Measurements from ENCODE around the gene UBASH3B. TPM values are rescaled to one million over a fixed set of nuclear protein-coding genes. Genes with fewer than 3 reads are reported as not detected.
A peak's percentile ranks its signal among the peaks of the same experiment; 100 is the strongest.

UBASH3B gene
- total RNA-seq, 1 donor from 2014 or later, result 8.5 TPM

DNA sequence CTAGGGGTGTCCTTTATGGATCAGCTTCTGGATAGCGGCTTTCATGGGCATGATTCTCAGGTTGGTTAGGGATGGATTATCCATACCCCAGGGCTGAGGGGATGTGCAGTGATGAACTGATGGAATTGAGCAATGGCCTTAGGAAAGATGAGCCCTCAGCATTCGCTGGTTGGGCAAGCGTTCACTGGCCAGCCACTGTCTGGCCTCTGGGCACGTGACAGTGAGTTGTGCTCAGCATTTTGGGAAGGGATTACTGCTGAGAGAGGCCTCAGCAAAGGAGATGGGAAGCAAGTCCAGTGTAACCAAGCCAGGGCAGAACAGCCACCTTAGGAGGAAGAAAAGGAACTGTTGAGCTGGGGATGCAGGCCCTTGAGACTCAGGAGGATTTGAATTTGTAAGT is 17.4 kb downstream of the UBASH3B start:
- H3K36me3 ChIP-seq, result no peaks in the 10 kb centered on the region
- H3K4me3 ChIP-seq, result no peak overlapping the region
- no peaks in the 10 kb centered on the region for H3K4me1 ChIP-seq
- H3K9me3 ChIP-seq, result no peaks in the 10 kb centered on the region
- peak in 1 of 2 donors; percentile 70 for DNase-seq (ENCODE audit: low spot score in 2 of 2)
- intact Hi-C loops (cut with DNase I), result no loop called here
- H3K27me3 ChIP-seq, result no peaks in the 10 kb centered on the region
- TF ChIP-seq, protein P1, sequence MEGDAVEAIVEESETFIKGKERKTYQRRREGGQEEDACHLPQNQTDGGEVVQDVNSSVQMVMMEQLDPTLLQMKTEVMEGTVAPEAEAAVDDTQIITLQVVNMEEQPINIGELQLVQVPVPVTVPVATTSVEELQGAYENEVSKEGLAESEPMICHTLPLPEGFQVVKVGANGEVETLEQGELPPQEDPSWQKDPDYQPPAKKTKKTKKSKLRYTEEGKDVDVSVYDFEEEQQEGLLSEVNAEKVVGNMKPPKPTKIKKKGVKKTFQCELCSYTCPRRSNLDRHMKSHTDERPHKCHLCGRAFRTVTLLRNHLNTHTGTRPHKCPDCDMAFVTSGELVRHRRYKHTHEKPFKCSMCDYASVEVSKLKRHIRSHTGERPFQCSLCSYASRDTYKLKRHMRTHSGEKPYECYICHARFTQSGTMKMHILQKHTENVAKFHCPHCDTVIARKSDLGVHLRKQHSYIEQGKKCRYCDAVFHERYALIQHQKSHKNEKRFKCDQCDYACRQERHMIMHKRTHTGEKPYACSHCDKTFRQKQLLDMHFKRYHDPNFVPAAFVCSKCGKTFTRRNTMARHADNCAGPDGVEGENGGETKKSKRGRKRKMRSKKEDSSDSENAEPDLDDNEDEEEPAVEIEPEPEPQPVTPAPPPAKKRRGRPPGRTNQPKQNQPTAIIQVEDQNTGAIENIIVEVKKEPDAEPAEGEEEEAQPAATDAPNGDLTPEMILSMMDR (IDR thresholded peaks at IDR 0.05), result no peak
- no peak overlapping the region for H3K27ac ChIP-seq

DNA sequence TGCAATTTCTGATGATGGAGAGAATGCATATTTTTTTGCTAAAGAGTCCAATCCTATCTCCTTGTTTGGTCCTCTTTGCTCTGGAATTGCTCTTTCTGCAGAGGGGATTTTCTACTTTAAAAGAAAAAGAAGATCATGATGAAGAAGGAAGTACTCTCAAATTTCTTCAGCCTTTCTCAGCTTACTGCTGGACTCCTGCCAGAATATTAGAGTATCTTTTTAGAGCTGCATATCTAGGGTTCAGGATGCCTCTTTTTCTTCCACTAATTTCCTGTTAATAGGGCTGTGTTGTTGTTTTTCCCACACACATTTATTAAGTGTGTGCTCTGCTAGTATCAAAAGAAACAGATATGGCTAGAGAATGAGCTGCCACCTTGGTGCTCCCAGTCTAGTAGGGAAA is 18.2 kb downstream of the UBASH3B start:
- intact Hi-C loops (cut with DNase I), result no loop called here
- no peak for DNase-seq (ENCODE audit: low spot score in 2 of 2)
- Histone ChIP-seq H3K36me3 (no peaks in the 10 kb centered on the region), H3K4me1 (no peaks in the 10 kb centered on the region), H3K27me3 (no peaks in the 10 kb centered on the region), H3K27ac (no peak overlapping the region), H3K4me3 (no peak overlapping the region), H3K9me3 (no peaks in the 10 kb centered on the region)
- TF ChIP-seq, protein P1 (IDR thresholded peaks at IDR 0.05), result no peak

DNA sequence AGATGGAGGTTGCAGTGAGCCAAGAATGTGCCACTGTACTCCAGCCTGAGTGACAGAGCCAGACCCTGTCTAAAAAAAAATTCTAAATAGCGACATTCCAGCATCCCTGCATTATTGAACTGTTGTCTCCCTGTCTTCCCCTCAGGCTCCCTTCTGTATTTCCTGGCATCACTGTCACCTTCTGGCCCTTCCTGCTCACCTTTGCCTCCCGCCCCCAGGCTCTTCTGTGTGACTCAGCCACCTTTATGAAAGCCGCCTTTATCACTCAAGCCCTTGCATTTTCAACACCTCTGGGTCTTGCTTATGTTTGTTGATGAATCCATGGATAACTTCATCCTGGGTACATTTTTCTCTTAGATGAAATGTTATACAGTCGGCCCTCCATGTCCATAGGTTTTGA is 21.1 kb downstream of the UBASH3B start:
- Histone ChIP-seq H3K27ac (no peak overlapping the region), H3K9me3 (no peaks in the 10 kb centered on the region), H3K36me3 (no peaks in the 10 kb centered on the region), H3K4me1 (no peaks in the 10 kb centered on the region), H3K27me3 (no peaks in the 10 kb centered on the region), H3K4me3 (no peak overlapping the region)
- TF ChIP-seq, protein P1 (IDR thresholded peaks at IDR 0.05), result no peak
- intact Hi-C loops (cut with DNase I), result no loop called here
- DNase-seq (ENCODE audit: low spot score in 2 of 2), result no peak

DNA sequence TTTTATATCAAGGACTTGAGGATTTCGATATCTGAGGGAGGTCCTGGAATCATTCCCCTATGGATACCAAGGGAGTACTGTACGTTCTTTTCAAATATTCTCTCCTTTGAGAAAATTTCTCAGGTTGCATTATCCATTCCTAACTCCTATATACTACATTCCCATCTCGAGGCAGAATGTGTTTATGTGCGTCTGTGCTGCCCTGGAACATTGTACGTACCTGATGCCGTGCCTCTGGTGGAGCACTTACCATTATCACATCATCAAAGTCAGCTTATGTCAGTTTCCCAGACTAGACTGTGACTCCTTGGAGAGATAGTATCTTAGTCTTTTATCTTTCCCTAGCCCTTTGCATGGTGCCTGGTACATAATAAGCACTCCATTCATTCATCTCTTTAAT is 21.7 kb downstream of the UBASH3B start:
- no peaks in the 10 kb centered on the region for H3K9me3 ChIP-seq
- H3K27me3 ChIP-seq, result no peaks in the 10 kb centered on the region
- intact Hi-C loops (cut with DNase I), result no loop called here
- no peaks in the 10 kb centered on the region for H3K36me3 ChIP-seq
- no peaks in the 10 kb centered on the region for H3K4me1 ChIP-seq
- no peak overlapping the region for H3K4me3 ChIP-seq
- H3K27ac ChIP-seq, result no peak overlapping the region
- TF ChIP-seq, protein P1 (IDR thresholded peaks at IDR 0.05), result no peak
- DNase-seq (ENCODE audit: low spot score in 2 of 2), result no peak

DNA sequence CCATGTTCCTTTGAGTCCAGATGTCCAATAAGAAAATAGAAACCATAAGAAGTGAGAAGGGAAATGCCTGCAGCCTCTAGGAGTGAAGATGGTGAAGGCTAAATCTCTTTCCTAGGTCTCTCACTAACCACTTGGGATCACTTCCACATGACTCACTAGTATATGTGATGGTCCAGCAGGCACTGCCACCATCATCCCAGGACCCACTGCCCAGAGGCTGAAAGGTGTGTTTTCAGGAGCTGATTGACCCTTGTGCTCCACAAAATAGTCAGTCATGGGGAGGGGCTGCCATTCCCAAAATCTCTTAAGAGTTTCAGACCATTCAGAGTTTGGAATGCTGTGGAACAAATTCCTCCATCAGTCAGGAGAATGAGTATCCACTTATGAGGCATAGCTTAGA is 22.9 kb downstream of the UBASH3B start:
- Histone ChIP-seq H3K27ac (no peak overlapping the region), H3K4me1 (no peaks in the 10 kb centered on the region), H3K4me3 (no peak overlapping the region), H3K36me3 (no peaks in the 10 kb centered on the region), H3K9me3 (no peaks in the 10 kb centered on the region), H3K27me3 (no peaks in the 10 kb centered on the region)
- no peak for DNase-seq (ENCODE audit: low spot score in 2 of 2)
- TF ChIP-seq, protein P1 (IDR thresholded peaks at IDR 0.05), result no peak
- intact Hi-C loops (cut with DNase I), result no loop called here

DNA sequence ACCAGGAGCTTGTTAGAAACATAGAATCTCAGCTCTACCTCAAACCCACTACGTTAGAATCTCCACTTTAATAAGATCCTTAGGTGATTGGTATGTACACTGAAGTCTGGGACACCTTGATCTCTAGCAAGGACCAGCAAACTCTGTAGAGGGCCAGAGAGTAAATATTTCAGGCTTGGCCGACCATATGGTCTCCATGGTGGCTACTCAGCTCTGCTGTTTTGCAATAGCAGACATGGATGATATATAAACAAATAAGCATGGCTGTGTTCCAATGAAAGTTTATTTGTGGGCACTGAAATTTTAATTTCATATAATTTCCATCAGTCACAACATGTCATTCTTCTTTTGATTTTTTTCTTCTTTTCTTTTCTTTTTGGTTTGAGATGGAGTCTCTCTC is 23.9 kb downstream of the UBASH3B start:
- intact Hi-C loops (cut with DNase I), result no loop called here
- TF ChIP-seq, protein P1 (IDR thresholded peaks at IDR 0.05), result no peak
- DNase-seq (ENCODE audit: low spot score in 2 of 2), result no peak
- no peaks in the 10 kb centered on the region for H3K27me3 ChIP-seq
- no peak overlapping the region for H3K27ac ChIP-seq
- no peaks in the 10 kb centered on the region for H3K36me3 ChIP-seq
- no peak overlapping the region for H3K4me3 ChIP-seq
- no peaks in the 10 kb centered on the region for H3K4me1 ChIP-seq
- no peaks in the 10 kb centered on the region for H3K9me3 ChIP-seq
